ENCODE results near the gene ZNF275. TPM values are rescaled to one million over a fixed set of nuclear protein-coding genes. Genes with fewer than 3 reads are reported as not detected.
"Not testable (repeated sequence)": the region's sequence is repeated elsewhere in the genome, so short reads cannot be mapped to it uniquely, and the experiment has no call there.

The ZNF275 gene
- total RNA-seq, 4 donors from 2014 or later: 11.8 to 15.9 (median 12.6) TPM

DNA sequence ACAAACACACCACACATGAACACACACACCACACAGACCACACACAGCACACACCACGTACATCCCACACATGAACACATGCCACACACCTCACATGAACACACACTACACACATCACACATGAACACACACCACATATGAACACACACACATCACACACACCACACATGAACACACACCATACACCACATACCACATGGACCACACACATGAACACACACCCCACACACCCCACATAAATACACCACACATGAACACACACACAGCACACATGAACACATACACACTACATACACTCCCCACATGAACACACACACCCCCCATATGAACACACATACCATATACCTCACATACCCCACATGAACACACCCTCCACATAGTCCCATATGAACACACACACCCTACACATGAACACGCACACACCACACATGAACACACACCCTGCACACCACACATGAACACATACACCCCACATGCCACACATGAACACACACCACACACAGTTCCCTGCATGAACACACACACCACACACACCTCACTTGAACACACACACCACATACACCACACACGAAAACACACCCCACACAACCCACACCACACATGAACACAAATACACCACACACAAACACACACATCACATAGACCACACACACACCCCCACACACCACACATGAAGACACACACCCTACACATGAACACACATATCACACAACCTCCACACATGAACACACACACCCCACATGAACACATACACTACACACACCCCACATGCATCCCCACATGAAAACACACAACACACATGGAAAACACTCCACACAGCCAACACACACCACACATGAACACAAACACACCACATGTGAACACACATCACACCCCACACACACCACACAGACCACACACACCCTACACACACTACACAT is 48.9 kb downstream of the ZNF275 start:
- Histone ChIP-seq H3K36me3 (no peaks in the 10 kb centered on the region), H3K27ac (no peak overlapping the region), H3K9me3 (no peaks in the 10 kb centered on the region), H3K27me3 (no peaks in the 10 kb centered on the region), H3K4me3 (no peak overlapping the region), H3K4me1 (peaks cover 0 to 8% (median 0%) of the 10 kb centered on the region in 4 donors)
- TF ChIP-seq CTCF (IDR thresholded peaks at IDR 0.05) (no peak), EP300 (IDR thresholded peaks at IDR 0.05) (no peak), POLR2A (IDR thresholded peaks at IDR 0.05) (no peak)
- 88 to 93% methylated on average over 2 to 3 of the region's 3 CpGs for WGBS, 2 donors
- DNase-seq (ENCODE audit: low spot score in 2 of 2): no peak

- TF ChIP-seq POLR2A (IDR thresholded peaks at IDR 0.05): no peak
- no peak for TF ChIP-seq CTCF (IDR thresholded peaks at IDR 0.05)
- TF ChIP-seq EP300 (IDR thresholded peaks at IDR 0.05): no peak
- H3K27me3 ChIP-seq: no peaks in the 10 kb centered on the region
- H3K4me3 ChIP-seq: no peak overlapping the region
- peaks cover 0 to 8% (median 0%) of the 10 kb centered on the region in 4 donors for H3K4me1 ChIP-seq
- no peaks in the 10 kb centered on the region for H3K9me3 ChIP-seq
- WGBS, 2 donors: 83 to 89% methylated on average over 5 to 6 of the region's 6 CpGs
- no peak for DNase-seq (ENCODE audit: low spot score in 2 of 2)
- H3K36me3 ChIP-seq: no peaks in the 10 kb centered on the region
- H3K27ac ChIP-seq: no peak overlapping the region
These were observed 50.4 kb downstream of the ZNF275 start for GRCh38 chrX:153384390-153384789.

- not testable (repeated sequence) for DNase-seq (ENCODE audit: low spot score in 2 of 2); H3K4me3 ChIP-seq; H3K9me3 ChIP-seq; H3K4me1 ChIP-seq; H3K27ac ChIP-seq; H3K27me3 ChIP-seq; H3K36me3 ChIP-seq
- 63 to 65% methylated on average over 1 to 2 of the region's 2 CpGs for WGBS, 2 donors
These were observed 51.0 kb downstream of the ZNF275 start for GRCh38 chrX:153384973-153385372.

- Histone ChIP-seq H3K4me1 (peaks cover 0 to 8% (median 0%) of the 10 kb centered on the region in 4 donors), H3K27me3 (no peaks in the 10 kb centered on the region), H3K27ac (no peak overlapping the region), H3K4me3 (no peak overlapping the region), H3K36me3 (no peaks in the 10 kb centered on the region), H3K9me3 (no peaks in the 10 kb centered on the region)
- TF ChIP-seq CTCF (IDR thresholded peaks at IDR 0.05) (no peak), POLR2A (IDR thresholded peaks at IDR 0.05) (no peak), EP300 (IDR thresholded peaks at IDR 0.05) (no peak)
- WGBS, 2 donors: 79 to 84% methylated on average over 5 of the region's 5 CpGs
- no peak for DNase-seq (ENCODE audit: low spot score in 2 of 2)
These were observed 52.1 kb downstream of the ZNF275 start for GRCh38 chrX:153386097-153386496.

DNA sequence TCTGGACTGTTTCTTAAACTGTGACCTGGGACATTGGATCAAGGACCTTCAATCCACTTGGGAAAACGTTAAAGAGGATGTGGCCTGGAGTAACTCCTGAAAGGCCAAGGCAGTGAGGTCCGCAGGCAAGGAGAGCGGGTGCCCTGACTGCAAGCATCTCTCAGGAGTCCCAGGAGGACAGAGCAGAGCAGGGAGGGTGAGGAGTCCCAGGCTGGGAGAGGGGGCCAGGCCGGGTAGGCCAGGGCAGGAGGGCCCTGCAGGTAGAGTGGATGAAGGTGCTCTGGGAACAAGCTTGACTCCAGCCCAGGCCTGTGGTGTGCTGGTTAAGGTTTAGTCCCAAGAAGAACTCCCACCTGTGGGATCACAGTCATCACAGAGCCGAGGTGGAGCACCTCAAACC is 53.4 kb downstream of the ZNF275 start:
- Histone ChIP-seq H3K9me3 (no peaks in the 10 kb centered on the region), H3K4me1 (no peaks in the 10 kb centered on the region), H3K36me3 (no peaks in the 10 kb centered on the region), H3K4me3 (no peak overlapping the region), H3K27me3 (no peaks in the 10 kb centered on the region), H3K27ac (no peak overlapping the region)
- TF ChIP-seq EP300 (IDR thresholded peaks at IDR 0.05): no peak
- no peak for TF ChIP-seq CTCF (IDR thresholded peaks at IDR 0.05)
- TF ChIP-seq POLR2A (IDR thresholded peaks at IDR 0.05): no peak
- 71 to 78% methylated on average over 1 to 5 of the region's 5 CpGs for WGBS, 2 donors
- no peak for DNase-seq (ENCODE audit: low spot score in 2 of 2)

All from tibial nerve (tissue), 4 donors.